Purkinje cell (primary cell): ENCODE data around the gene GABPB1. TPM values are rescaled to one million over a fixed set of nuclear protein-coding genes. Genes with fewer than 3 reads are reported as not detected.

Source experiments
- polyA plus RNA-seq: library from polyadenylated mRNA; unstranded; fragments of >200 nt; fragmentation: Nextera tagmentation; gene quantifications from 2 replicates; pipeline ENCODE4 v1.2.1, GENCODE V29; 2014

Gene GABPB1
- 6.3 and 6.9 TPM in 2 replicates for polyA plus RNA-seq

GRCh38 chr15:50354838-50355618, at the start of gene GABPB1:
Gene GABPB1 (minus strand): TSS chr15:50355198. CDS start chr15:50309798, 45,400 bp downstream.

GRCh38 chr15:50265620-50266019, 89.4 kb downstream of the GABPB1 start, which contains the start of gene HDC:
Gene HDC (minus strand): TSS chr15:50265726. CDS start chr15:50265623, 103 bp downstream.

Other genes with a start within 250 kb of the GABPB1 start
- 0.58 TPM in 1 of 2 replicates, not detected in the other for gene ATP8B4, start 236.0 kb downstream of the GABPB1 start, polyA plus RNA-seq
- gene SLC27A2, start 173.0 kb downstream of the GABPB1 start, polyA plus RNA-seq: not detected in 2 replicates
- 1.2 and 2.6 TPM in 2 replicates for gene HDC, start 89.5 kb downstream of the GABPB1 start, polyA plus RNA-seq
- gene USP8, start 69.2 kb upstream of the GABPB1 start, polyA plus RNA-seq: 176 and 183 TPM in 2 replicates
- 17.1 and 18.8 TPM in 2 replicates for gene USP50, start 191.5 kb upstream of the GABPB1 start, polyA plus RNA-seq